Mucosa of descending colon (tissue), 3 donors: ENCODE results near the gene GPS2. TPM values are rescaled to one million over a fixed set of nuclear protein-coding genes. Genes with fewer than 3 reads are reported as not detected.

Experiments used
- ATAC-seq: fragments of 200-7000 bp; cut with Tn5 transposase; one replicate; pipeline ENCODE4 v1.9.1; 2020; ENCODE audit warnings: mild to moderate bottlenecking, moderate library complexity
- DNase-seq, 3 donors: peaks; one replicate each; pipeline ENCODE4 v3.0.0-alpha.2; 2020
- H3K36me3 ChIP-seq: fragments of 200-600 bp; one replicate; pipeline ENCODE4 v1.8.0; 2021; ENCODE audit warnings: low read depth, mild to moderate bottlenecking
- H3K4me1 ChIP-seq: fragments of 200-600 bp; one replicate; pipeline ENCODE4 v1.8.0; 2021; ENCODE audit warnings: low read depth, mild to moderate bottlenecking
- H3K4me3 ChIP-seq: fragments of 200-600 bp; one replicate; pipeline ENCODE4 v1.8.0; 2021; ENCODE audit warnings: mild to moderate bottlenecking
- H3K9me3 ChIP-seq: fragments of 200-600 bp; one replicate; pipeline ENCODE4 v1.8.0; 2021; ENCODE audit warnings: mild to moderate bottlenecking
- intact Hi-C, 2 donors: fragments of 100-400 bp; cut with DNase I in 1 of 2; cut with micrococcal nuclease in 1 of 2; formaldehyde crosslinking; loops; one replicate each; pipeline versions ENCODE4 v1.11.0 to v1.11.1; 2022; cut with DNase I, micrococcal nuclease
- long read RNA-seq, 2 donors: library from polyadenylated mRNA; unstranded; transcript quantifications; one replicate each; pipeline ENCODE4 v2.0.0, GENCODE V29; 2019 to 2021
- total RNA-seq, 3 donors: library from RNA; stranded (reverse); fragmentation: NEBNext Ultra II Directional in 2 of 3; extraction: Animal tissue kit (Norgen Biotek cat#: 25700) in 2 of 3; gene quantifications; one replicate each; pipeline versions ENCODE4 v1.2.1 to v1.2.4, GENCODE V29; 2021 to 2023
- TF ChIP-seq, protein P1 (sequence below): fragments of 200-600 bp; IDR thresholded peaks from one replicate; pipeline ENCODE4 v1.8.0; 2022; ENCODE audit warnings: antibody characterized with exemption, mild to moderate bottlenecking
- donor health status: DM: no; HTN: no; CAD: no; lungs with moderate emphysema.
- donor health status: DM: no; HTN: no; CAD: no.
- donor health status: DM: no; HTN: yes; CAD: no.

The GPS2 gene, protein sequence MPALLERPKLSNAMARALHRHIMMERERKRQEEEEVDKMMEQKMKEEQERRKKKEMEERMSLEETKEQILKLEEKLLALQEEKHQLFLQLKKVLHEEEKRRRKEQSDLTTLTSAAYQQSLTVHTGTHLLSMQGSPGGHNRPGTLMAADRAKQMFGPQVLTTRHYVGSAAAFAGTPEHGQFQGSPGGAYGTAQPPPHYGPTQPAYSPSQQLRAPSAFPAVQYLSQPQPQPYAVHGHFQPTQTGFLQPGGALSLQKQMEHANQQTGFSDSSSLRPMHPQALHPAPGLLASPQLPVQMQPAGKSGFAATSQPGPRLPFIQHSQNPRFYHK
- total RNA-seq = 10 to 100 TPM; 68.1 to 89.8 (median 83.2) TPM
- long read RNA-seq, donor 1, transcript GPS2-202 (10 exons, 1,371 nt) = major isoform, 65 of 268 reads
- long read RNA-seq, donor 1, transcript GPS2-201 (11 exons, 1,379 nt) = minor isoform, 59 of 268 reads
- long read RNA-seq, donor 1, partial matches to known transcripts = 23 of 268 reads
- long read RNA-seq, donor 1, other reads (novel, unspliced or antisense) = 118 of 268 reads
- long read RNA-seq, donor 2, transcript GPS2-201 (11 exons, 1,379 nt) = major isoform, 20 of 71 reads
- long read RNA-seq, donor 2, transcript GPS2-202 (10 exons, 1,371 nt) = minor isoform, 10 of 71 reads
- long read RNA-seq, donor 2, partial matches to known transcripts = 7 of 71 reads
- long read RNA-seq, donor 2, other reads (novel, unspliced or antisense) = 32 of 71 reads

DNA sequence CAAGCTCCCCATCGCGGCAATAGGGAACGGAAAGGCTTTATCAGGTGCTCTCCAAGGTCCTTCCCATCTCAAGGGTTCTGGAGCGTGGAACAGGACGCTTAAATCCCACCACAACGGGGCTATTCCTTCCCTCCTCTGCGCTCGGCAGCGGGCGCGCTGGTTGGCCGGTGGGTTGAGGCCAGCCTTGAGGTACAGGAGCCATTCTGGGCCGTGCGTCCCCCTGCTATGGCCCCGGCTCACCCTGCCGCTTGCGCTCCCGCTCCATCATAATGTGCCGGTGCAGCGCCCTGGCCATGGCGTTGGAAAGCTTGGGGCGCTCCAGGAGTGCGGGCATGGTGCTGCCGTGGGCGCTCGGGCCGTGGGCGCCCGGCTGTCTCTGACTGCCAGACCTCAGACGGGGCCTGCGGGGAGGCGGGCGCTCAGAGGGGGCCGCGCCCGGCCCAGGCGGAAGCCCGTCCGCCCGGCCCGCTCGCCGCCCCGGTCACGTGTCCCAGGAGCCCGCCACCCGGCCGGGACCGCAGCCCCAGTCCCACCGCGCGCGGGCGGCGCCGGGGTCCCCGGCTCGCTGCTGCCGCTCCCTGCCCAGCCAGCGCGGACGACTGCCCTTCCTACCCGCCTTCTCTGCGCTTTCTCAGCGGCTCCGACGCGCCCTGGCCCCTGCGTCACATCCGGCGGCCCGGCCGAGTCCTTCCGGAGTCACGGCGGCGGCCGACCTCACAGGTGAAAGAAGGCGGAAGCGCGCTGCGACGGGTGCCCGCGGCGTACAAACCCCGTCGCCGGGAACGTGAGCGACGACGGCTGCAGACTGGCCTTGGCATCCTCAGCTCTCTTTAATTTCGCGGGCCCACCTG lies at the start of gene GPS2:
Gene GPS2 (minus strand): TSS at position 642 of the 851 bp plus-strand sequence. CDS start 308 bp downstream, at position 334.
- TF ChIP-seq, protein P1, sequence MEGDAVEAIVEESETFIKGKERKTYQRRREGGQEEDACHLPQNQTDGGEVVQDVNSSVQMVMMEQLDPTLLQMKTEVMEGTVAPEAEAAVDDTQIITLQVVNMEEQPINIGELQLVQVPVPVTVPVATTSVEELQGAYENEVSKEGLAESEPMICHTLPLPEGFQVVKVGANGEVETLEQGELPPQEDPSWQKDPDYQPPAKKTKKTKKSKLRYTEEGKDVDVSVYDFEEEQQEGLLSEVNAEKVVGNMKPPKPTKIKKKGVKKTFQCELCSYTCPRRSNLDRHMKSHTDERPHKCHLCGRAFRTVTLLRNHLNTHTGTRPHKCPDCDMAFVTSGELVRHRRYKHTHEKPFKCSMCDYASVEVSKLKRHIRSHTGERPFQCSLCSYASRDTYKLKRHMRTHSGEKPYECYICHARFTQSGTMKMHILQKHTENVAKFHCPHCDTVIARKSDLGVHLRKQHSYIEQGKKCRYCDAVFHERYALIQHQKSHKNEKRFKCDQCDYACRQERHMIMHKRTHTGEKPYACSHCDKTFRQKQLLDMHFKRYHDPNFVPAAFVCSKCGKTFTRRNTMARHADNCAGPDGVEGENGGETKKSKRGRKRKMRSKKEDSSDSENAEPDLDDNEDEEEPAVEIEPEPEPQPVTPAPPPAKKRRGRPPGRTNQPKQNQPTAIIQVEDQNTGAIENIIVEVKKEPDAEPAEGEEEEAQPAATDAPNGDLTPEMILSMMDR = no peak
- Histone ChIP-seq H3K4me1 (peaks cover 18% of the 10 kb centered on the region), H3K36me3 (peaks cover 8% of the 10 kb centered on the region), H3K9me3 (no peaks in the 10 kb centered on the region), H3K4me3 (peak within 1 kb of the TSS; percentile 81)
- peak; percentile 95 for ATAC-seq
- intact Hi-C loops = no loop called here
- peak; percentile 95 to 96 (median 96) for DNase-seq

DNA sequence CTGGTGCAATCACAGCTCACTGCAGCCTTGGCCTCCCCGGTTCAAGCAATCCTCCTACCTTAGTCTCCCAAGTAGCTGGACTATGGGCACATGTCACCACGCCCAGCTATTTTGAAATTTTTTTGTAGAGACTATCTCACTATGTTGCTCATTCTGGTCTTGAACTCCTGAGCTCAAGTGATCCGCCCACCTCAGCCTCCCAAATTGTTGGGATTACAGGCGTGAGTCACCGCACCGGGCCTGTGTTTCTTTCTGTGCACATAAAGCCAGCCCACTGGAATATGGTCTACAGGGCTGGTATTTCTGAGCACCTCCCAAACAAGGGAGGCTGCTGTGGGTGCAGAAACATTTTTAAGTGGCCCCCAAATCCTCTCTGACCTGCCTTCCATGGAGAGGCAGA lies 48.2 kb upstream of the GPS2 start:
- H3K4me3 ChIP-seq = no peak overlapping the region
- no peak for DNase-seq
- H3K9me3 ChIP-seq = no peaks in the 10 kb centered on the region
- intact Hi-C loops = no loop called here
- TF ChIP-seq, protein P1 = no peak
- ATAC-seq = no peak
- no peaks in the 10 kb centered on the region for H3K4me1 ChIP-seq
- no peaks in the 10 kb centered on the region for H3K36me3 ChIP-seq

DNA sequence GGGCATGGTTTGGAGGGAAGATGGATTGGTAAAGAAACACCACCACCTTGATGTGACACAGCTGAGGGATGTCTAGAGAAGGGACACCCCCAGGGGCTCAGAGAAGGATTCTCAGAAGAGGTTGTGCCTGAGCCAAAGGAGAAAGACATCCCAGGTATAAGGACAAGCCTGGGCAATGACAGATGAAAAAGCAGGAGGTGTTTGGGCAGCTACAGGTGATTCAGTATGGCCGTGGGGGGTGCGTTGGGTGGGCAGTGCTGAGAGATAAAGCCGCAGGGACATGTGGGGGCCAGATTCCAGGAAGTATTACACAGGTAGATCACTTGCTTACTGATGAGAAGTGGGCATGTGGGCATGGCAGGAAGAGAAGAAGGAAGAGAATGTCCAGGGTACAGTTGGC lies 46.7 kb upstream of the GPS2 start:
- Histone ChIP-seq H3K9me3 (no peaks in the 10 kb centered on the region), H3K4me3 (no peak overlapping the region), H3K36me3 (no peaks in the 10 kb centered on the region), H3K4me1 (no peaks in the 10 kb centered on the region)
- TF ChIP-seq, protein P1 = no peak
- intact Hi-C loops = no loop called here
- DNase-seq = no peak
- ATAC-seq = no peak

DNA sequence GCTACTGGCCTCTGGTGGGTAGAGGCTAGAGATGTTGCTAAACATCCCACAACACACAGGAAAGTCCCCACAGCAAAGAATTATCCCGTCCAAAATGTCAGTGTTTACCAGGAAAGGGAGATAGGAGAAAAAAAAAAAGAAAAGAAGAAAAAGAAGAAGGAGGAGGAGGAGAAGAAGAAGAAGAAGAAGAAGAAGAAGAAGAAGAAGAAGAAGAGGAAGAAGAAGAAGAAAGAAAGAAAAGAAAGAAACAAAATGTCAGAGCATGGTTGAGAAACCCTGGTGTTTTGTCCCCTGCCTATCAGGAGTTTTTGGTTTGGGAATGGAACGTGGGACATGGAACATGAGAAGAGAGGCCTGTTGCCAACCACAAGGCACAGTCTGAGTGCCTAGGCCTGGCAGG lies 42.2 kb upstream of the GPS2 start:
- Histone ChIP-seq H3K4me3 (no peak overlapping the region), H3K36me3 (no peaks in the 10 kb centered on the region), H3K9me3 (no peaks in the 10 kb centered on the region), H3K4me1 (peaks cover 18% of the 10 kb centered on the region)
- ATAC-seq (no peak), DNase-seq (no peak)
- intact Hi-C loops = no loop called here
- TF ChIP-seq, protein P1 = no peak

DNA sequence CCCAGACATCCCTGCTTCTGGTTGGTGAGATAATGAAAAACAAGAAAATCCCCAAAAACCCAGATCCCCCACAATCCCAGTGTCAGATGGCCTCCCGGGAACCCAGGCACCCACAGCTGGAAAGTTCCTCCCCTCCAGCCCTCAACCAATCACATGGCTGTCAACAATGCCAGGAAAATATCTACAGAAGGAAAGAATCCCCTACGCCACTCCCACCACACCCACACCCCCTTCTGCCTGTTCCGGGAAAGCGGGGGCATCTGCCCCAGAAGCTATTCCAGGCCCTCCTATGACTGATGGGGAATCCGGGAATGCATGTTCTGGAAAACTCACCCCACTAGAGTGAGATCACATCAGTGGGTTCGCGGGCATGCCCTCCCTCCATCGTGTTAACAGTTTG lies 41.6 kb upstream of the GPS2 start:
- no peak for ATAC-seq
- TF ChIP-seq, protein P1 = no peak

More for the DNA sequence above, 41.6 kb upstream of the GPS2 start:
- intact Hi-C loops = no loop called here
- no peaks in the 10 kb centered on the region for H3K36me3 ChIP-seq
- peak in 2 of 3 donors; percentile 12 to 61 for DNase-seq
- no peaks in the 10 kb centered on the region for H3K9me3 ChIP-seq
- H3K4me1 ChIP-seq = peaks cover 19% of the 10 kb centered on the region
- H3K4me3 ChIP-seq = no peak overlapping the region
